Stomach (tissue), 4 donors: ENCODE data around the gene PDK3.

ENCODE experiments used
- CTCF ChIP-seq, 7 experiments: fragments of 450-650 bp in 4 of 7; fragments of 200-600 bp in 3 of 7; sonication (generic) in 3 of 7; IDR thresholded peaks; one replicate each; pipeline ENCODE4 v1.5.1; 2016 to 2019; ENCODE audit warnings: antibody characterized with exemption in 7 of 7, control low read depth in 2 of 7, mild to moderate bottlenecking in 1 of 7
- POLR2A ChIP-seq, 4 donors: fragments of 450-650 bp; IDR thresholded peaks; one replicate each; pipeline ENCODE4 v1.6.1; 2016; ENCODE audit warnings: antibody characterized with exemption in 4 of 4, control low read depth in 2 of 4, mild to moderate bottlenecking in 1 of 4, moderate library complexity in 1 of 4
- POLR2AphosphoS5 ChIP-seq, 3 donors: sonication (generic); formaldehyde crosslinking; IDR thresholded peaks; one replicate each; pipeline ENCODE4 v1.6.1; 2016; ENCODE audit warnings: antibody characterized with exemption in 3 of 3

GRCh38 chrX:24561121-24561520 is 96.0 kb downstream of the PDK3 start:
- TF ChIP-seq POLR2A (IDR thresholded peaks at IDR 0.05) (no peak), CTCF (IDR thresholded peaks at IDR 0.05) (no peak), POLR2AphosphoS5 (IDR thresholded peaks at IDR 0.05) (no peak)
